H1 (cell line): ENCODE measurements around the gene KCNQ2. TPM values are rescaled to one million over a fixed set of nuclear protein-coding genes. Genes with fewer than 3 reads are reported as not detected.
A peak's percentile ranks its signal among the peaks of the same experiment; 100 is the strongest.

Source experiments
- BCL11A ChIP-seq, 2 experiments: IDR thresholded peaks; one replicate each; pipeline ENCODE4 v1.6.1; 2011; ENCODE audit warnings: low read depth in 2 of 2, low read length in 2 of 2, mild to moderate bottlenecking in 2 of 2
- CBX5 ChIP-seq: fragments of 300-800, 300-1000 bp; sonication (generic); IDR thresholded peaks from 2 replicates; pipeline ENCODE4 v1.7.1; 2016; ENCODE audit warnings: antibody characterized with exemption, low read length, low read depth
- CBX8 ChIP-seq: fragments of 300-800, 300-1000 bp; sonication (generic); IDR thresholded peaks from 2 replicates; pipeline ENCODE4 v1.7.1; 2016; ENCODE audit warnings: low read depth, low read length, borderline replicate concordance
- CEBPB ChIP-seq: IDR thresholded peaks from 2 replicates; pipeline ENCODE4 v1.6.1; 2012; ENCODE audit warnings: low read depth, low read length
- CHD1 ChIP-seq: IDR thresholded peaks from 2 replicates; pipeline ENCODE4 v1.6.1; 2012; ENCODE audit warnings: low read depth, low read length, improper control_type of control experiment
- CTBP2 ChIP-seq: IDR thresholded peaks from 2 replicates; pipeline ENCODE4 v1.7.0; 2011; ENCODE audit warnings: borderline replicate concordance, mild to moderate bottlenecking, moderate library complexity, mixed read lengths, low read length; ENCODE audit not compliant: insufficient read depth, insufficient read length
- EP300 ChIP-seq, 2 experiments: IDR thresholded peaks; 1 replicate in 1 of 2; 2 replicates in 1 of 2; pipeline ENCODE4 v1.6.1; 2011 to 2012; ENCODE audit warnings: low read depth in 2 of 2, low read length in 2 of 2, mild to moderate bottlenecking in 2 of 2, borderline replicate concordance in 1 of 2, inconsistent platforms in 1 of 2, moderate library complexity in 1 of 2
- EZH2 ChIP-seq: fragments of 200-600 bp; sonication (generic); IDR thresholded peaks from 2 replicates; pipeline ENCODE4 v1.7.1; 2012; ENCODE audit warnings: low read depth, mild to moderate bottlenecking, moderate library complexity, low read length, inconsistent platforms; ENCODE audit not compliant: severe bottlenecking
- FOSL1 ChIP-seq: IDR thresholded peaks from 2 replicates; pipeline ENCODE4 v1.6.1; 2011; ENCODE audit warnings: mild to moderate bottlenecking, low read depth, low read length, moderate library complexity; ENCODE audit not compliant: insufficient read depth
- GABPA ChIP-seq: IDR thresholded peaks from 2 replicates; pipeline ENCODE4 v1.6.1; 2011; ENCODE audit warnings: mild to moderate bottlenecking, low read length, moderate library complexity, borderline replicate concordance; ENCODE audit not compliant: insufficient read depth
- HDAC6 ChIP-seq: IDR thresholded peaks from one replicate; pipeline ENCODE4 v1.7.1; 2012; ENCODE audit warnings: low read depth, mild to moderate bottlenecking, inconsistent platforms, low read length, moderate library complexity
- NRF1 ChIP-seq: IDR thresholded peaks from 2 replicates; pipeline ENCODE4 v1.6.1; 2011; ENCODE audit warnings: mild to moderate bottlenecking, low read depth, low read length, improper control_type of control experiment
- POLR2AphosphoS5 ChIP-seq: IDR thresholded peaks from 2 replicates; pipeline ENCODE4 v1.6.1; 2011; ENCODE audit warnings: low read depth, low read length
- RAD21 ChIP-seq, 2 experiments: IDR thresholded peaks in 1 of 2; conservative IDR thresholded peaks in 1 of 2; 2 replicates each; pipeline ENCODE4 v1.6.1; 2011; ENCODE audit warnings: low read depth in 2 of 2, low read length in 2 of 2, improper control_type of control experiment in 1 of 2, inconsistent platforms in 1 of 2, mild to moderate bottlenecking in 1 of 2, moderate library complexity in 1 of 2
- RFX5 ChIP-seq: IDR thresholded peaks from 2 replicates; pipeline ENCODE4 v1.6.1; 2011; ENCODE audit warnings: low read depth, low read length, improper control_type of control experiment, borderline replicate concordance
- RNF2 ChIP-seq: fragments of 200-900, 300-1000 bp; sonication (generic); IDR thresholded peaks from 2 replicates; pipeline ENCODE4 v1.7.1; 2016; ENCODE audit warnings: borderline replicate concordance, low read depth, mild to moderate bottlenecking, antibody characterized with exemption, low read length; ENCODE audit not compliant: poor library complexity, severe bottlenecking; ENCODE audit errors: missing control alignments
- SAP30 ChIP-seq: fragments of 300-600 bp; sonication (generic); IDR thresholded peaks from 2 replicates; pipeline ENCODE4 v1.7.1; 2012; ENCODE audit warnings: low read length, moderate library complexity, mild to moderate bottlenecking, inconsistent platforms; ENCODE audit not compliant: insufficient read depth, insufficient replicate concordance
- SIN3A ChIP-seq, 2 experiments: IDR thresholded peaks in 1 of 2; conservative IDR thresholded peaks in 1 of 2; 2 replicates each; pipeline ENCODE4 v1.6.1; 2011 to 2012; ENCODE audit warnings: low read length in 2 of 2, improper control_type of control experiment in 1 of 2, low read depth in 1 of 2, mild to moderate bottlenecking in 1 of 2
- SUZ12 ChIP-seq: fragments of 200-600 bp; sonication (generic); IDR thresholded peaks from 2 replicates; pipeline ENCODE4 v1.6.1; 2012; ENCODE audit warnings: mild to moderate bottlenecking, inconsistent platforms, low read length, moderate library complexity, mixed read lengths
- TAF1 ChIP-seq: IDR thresholded peaks from 2 replicates; pipeline ENCODE4 v1.6.1; 2011; ENCODE audit warnings: mild to moderate bottlenecking, low read depth, low read length
- YY1 ChIP-seq: IDR thresholded peaks from 2 replicates; pipeline ENCODE4 v1.6.1; 2011; ENCODE audit warnings: low read depth, mild to moderate bottlenecking, low read length
- ZNF274 ChIP-seq: IDR thresholded peaks from 2 replicates; pipeline ENCODE4 v1.7.0; 2012; ENCODE audit warnings: low read length, borderline replicate concordance; ENCODE audit errors: extremely low read depth
- polyA plus RNA-seq, 7 experiments: library from polyadenylated mRNA; depleted of rRNA in 3 of 7; stranded (reverse) in 5 of 7; unstranded in 2 of 7; fragments of >200 nt in 5 of 7; fragments of 200-250 nt in 2 of 7; gene quantifications; 1 replicate in 5 of 7; 2 replicates in 1 of 7; 4 replicates in 1 of 7; pipeline versions ENCODE4 v1.2.1 to v1.2.3, GENCODE V29; 2011 to 2013; ENCODE audit warnings: missing spikeins in 2 of 7, mixed read lengths in 2 of 7
- total RNA-seq: library from RNA; stranded (reverse); fragmentation: NEBNext Ultra II Directional; extraction: Animal tissue kit (Norgen Biotek cat#: 25700); gene quantifications from 2 replicates; pipeline ENCODE4 v1.2.1, GENCODE V29; 2021
- TF ChIP-seq, protein P1 (sequence below): IDR thresholded peaks from 2 replicates; pipeline ENCODE4 v1.6.1; 2012; ENCODE audit warnings: inconsistent platforms

KCNQ2 gene
- total and polyA plus RNA-seq, 2 of the 8 experiments (the other 6 are each of a cell fraction or from before 2014, with no cell fraction given) = 82.6 to 243 TPM

DNA sequence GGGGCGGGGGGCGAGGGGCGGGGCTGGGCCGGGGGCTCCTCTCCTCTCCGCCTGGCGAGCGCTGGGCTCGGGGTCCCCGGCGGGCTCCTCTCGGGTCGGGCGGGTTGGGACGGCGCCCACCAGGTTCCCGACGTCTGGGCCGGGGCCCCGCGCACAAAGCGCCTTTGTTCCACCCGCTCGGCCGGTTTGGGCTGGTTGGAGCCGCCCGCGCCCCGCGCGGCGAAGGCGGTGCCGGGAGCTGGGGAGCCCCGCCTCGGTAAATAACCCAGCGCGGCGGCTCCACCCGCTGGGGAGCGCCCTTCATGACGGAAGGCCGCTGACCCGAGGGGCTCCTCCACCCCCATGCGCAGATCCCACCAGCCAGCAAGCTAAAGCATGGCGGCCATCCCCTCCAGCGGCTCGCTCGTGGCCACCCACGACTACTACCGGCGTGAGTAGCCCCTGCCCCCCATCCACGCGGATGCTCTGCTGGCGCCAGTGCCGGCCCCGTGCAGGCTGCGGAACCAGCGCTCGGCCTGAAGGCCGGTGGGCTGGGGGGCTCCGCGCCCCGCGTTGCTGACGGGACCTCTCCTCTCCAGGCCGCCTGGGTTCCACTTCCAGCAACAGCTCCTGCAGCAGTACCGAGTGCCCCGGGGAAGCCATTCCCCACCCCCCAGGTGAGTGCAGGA is 48.6 kb upstream of the KCNQ2 start (continued):
- TF ChIP-seq RFX5 (no peak), EZH2 (no peak), POLR2AphosphoS5 (peak; percentile 62; the same call in 1 of the 2 replicates), NRF1 (no peak), EP300 (IDR thresholded peaks at IDR 0.05; ENCODE audit: borderline replicate concordance in 1 of 2, low read depth in 2 of 2, low read length in 2 of 2) (no peak), CBX8 (no peak), SAP30 (no peak), CTBP2 (no peak), YY1 (0 out of 2 replicates have a peak, but pooled peaks have one; percentile 57), SUZ12 (no peak), CHD1 (no peak), TAF1 (peak; percentile 78), CEBPB (no peak), BCL11A (IDR thresholded peaks at IDR 0.05; ENCODE audit: low read depth in 2 of 2, low read length in 2 of 2) (no peak), GABPA (no peak), RAD21 (IDR thresholded peaks at IDR 0.05 in 1 of 2, conservative IDR thresholded peaks at IDR 0.05 in 1 of 2; ENCODE audit: low read depth in 2 of 2, low read length in 2 of 2) (no peak), HDAC6 (no peak), CBX5 (no peak), ZNF274 (no peak), FOSL1 (no peak), SIN3A (conservative IDR thresholded peaks at IDR 0.05 in 1 of 2, IDR thresholded peaks at IDR 0.05 in 1 of 2; ENCODE audit: low read depth in 1 of 2, low read length in 2 of 2) (peak in 1 of 2 experiments; percentile 62; a peak in 1 of 4 replicates), RNF2 (no peak)
- TF ChIP-seq, protein P1, sequence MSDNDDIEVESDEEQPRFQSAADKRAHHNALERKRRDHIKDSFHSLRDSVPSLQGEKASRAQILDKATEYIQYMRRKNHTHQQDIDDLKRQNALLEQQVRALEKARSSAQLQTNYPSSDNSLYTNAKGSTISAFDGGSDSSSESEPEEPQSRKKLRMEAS = peak; percentile 13
